K562 (cell line): Measurements from ENCODE around the gene SYNE2. TPM values are rescaled to one million over a fixed set of nuclear protein-coding genes. Genes with fewer than 3 reads are reported as not detected.

Source experiments
- ATAC-seq: fragments of 200-7000 bp; cut with Tn5 transposase; 3 replicates; pipeline ENCODE4 v1.9.1; 2020; ENCODE audit warnings: moderate library complexity
- BruUV-seq: library from RNA; stranded (reverse); fragments of 400-500 nt; replicated peaks from 2 replicates; lab custom pipeline; 2021; lab: Mats Ljungman, UMichigan
- CTCF ChIA-PET: fragments of 300-600 bp; formaldehyde crosslinking; extraction: SDS; loops from one replicate; lab custom pipeline; 2021; ENCODE audit warnings: low intra/inter-chr PET ratio; lab: Yijun Ruan, JAX
- POLR2A ChIA-PET: fragments of 300-600, 350-650 bp; sonication (Branson Sonifier 250); formaldehyde crosslinking; extraction: SDS; loops from one replicate; lab custom pipeline; 2021; ENCODE audit warnings: antibody characterized with exemption, inconsistent platforms; lab: Yijun Ruan, JAX
- DNase-seq, 4 experiments: peaks; one replicate each; pipeline versions ENCODE4 v3.0.0 to v3.0.0-alpha.2; 2011 to 2018; ENCODE audit warnings: low spot score in 3 of 4, mixed read lengths in 3 of 4; ENCODE audit errors: extremely low read depth in 1 of 4
- FAIRE-seq: peaks from 2 replicates; lab custom pipeline; 2011; peaks lifted over from hg19 to GRCh38; lab: Jason Lieb, UNC
- H2AFZ ChIP-seq: 2 replicates; pipeline ENCODE4 v1.6.0; 2011; ENCODE audit warnings: low read depth, low read length, control low read depth, inconsistent platforms
- H3K27ac ChIP-seq: fragments of 200-600 bp; 3 replicates; pipeline ENCODE4 v1.8.0; 2011; ENCODE audit warnings: low read depth, mild to moderate bottlenecking, control low read depth, inconsistent platforms, low read length, moderate library complexity, mixed read lengths; ENCODE audit errors: extremely low read depth
- H3K27me3 ChIP-seq, 2 experiments: fragments of 300-600 bp in 1 of 2; 2 replicates in 1 of 2; 3 replicates in 1 of 2; pipeline versions ENCODE4 v1.6.0 to v1.8.0; 2011; ENCODE audit warnings: inconsistent platforms in 2 of 2, low read length in 2 of 2, mild to moderate bottlenecking in 1 of 2, mixed read lengths in 1 of 2, moderate library complexity in 1 of 2; ENCODE audit not compliant: control insufficient read depth in 2 of 2, insufficient read depth in 2 of 2
- H3K36me3 ChIP-seq: fragments of 300-600 bp; 3 replicates; pipeline ENCODE4 v1.8.0; 2011; ENCODE audit warnings: mild to moderate bottlenecking, low read length, inconsistent platforms; ENCODE audit not compliant: control insufficient read depth, insufficient read depth
- H3K4me1 ChIP-seq, 2 experiments: fragments of 200-600 bp in 1 of 2; replicated peaks in 1 of 2; 2 replicates in 1 of 2; 3 replicates in 1 of 2; pipeline versions ENCODE4 v1.5.1 to v1.8.0; 2011; ENCODE audit warnings: inconsistent platforms in 2 of 2, low read length in 2 of 2, mild to moderate bottlenecking in 1 of 2, mixed read lengths in 1 of 2, moderate library complexity in 1 of 2; ENCODE audit not compliant: control insufficient read depth in 2 of 2, insufficient read depth in 2 of 2
- H3K4me2 ChIP-seq: 2 replicates; pipeline ENCODE4 v1.6.1; 2011; ENCODE audit warnings: low read length, control low read depth, inconsistent platforms, mixed read lengths; ENCODE audit not compliant: insufficient read depth
- H3K4me3 ChIP-seq: fragments of 200-600 bp; sonication (generic), shearing (Covaris generic); 2 replicates; pipeline ENCODE4 v1.5.1; 2016; ENCODE audit warnings: control low read depth, inconsistent platforms
- H3K79me2 ChIP-seq: fragments of 200-600 bp; 3 replicates; pipeline ENCODE4 v1.8.0; 2011; ENCODE audit warnings: low read length, inconsistent platforms; ENCODE audit not compliant: control insufficient read depth, insufficient read depth
- H3K9ac ChIP-seq, 2 experiments: 2 replicates each; pipeline versions ENCODE4 v1.6.0 to v1.6.1; 2011; ENCODE audit warnings: low read depth in 2 of 2, low read length in 2 of 2, control low read depth in 1 of 2, inconsistent platforms in 1 of 2, mild to moderate bottlenecking in 1 of 2, mixed read lengths in 1 of 2; ENCODE audit not compliant: insufficient read depth in 1 of 2
- H3K9me1 ChIP-seq: one replicate; pipeline ENCODE4 v1.6.0; 2011; ENCODE audit warnings: inconsistent platforms, mild to moderate bottlenecking, low read length, moderate library complexity; ENCODE audit not compliant: control insufficient read depth, insufficient read depth
- H3K9me3 ChIP-seq: replicated peaks from 2 replicates; pipeline ENCODE4 v1.5.1; 2011; ENCODE audit warnings: low read depth, low read length, inconsistent platforms; ENCODE audit not compliant: control insufficient read depth, insufficient read depth
- H4K20me1 ChIP-seq: replicated peaks from 2 replicates; pipeline ENCODE4 v1.6.1; 2011; ENCODE audit warnings: low read length, inconsistent platforms, mixed read lengths; ENCODE audit not compliant: control insufficient read depth, insufficient read depth
- DDX20 ChIP-seq: fragments of 450-650 bp; IDR thresholded peaks from 2 replicates; pipeline ENCODE4 v1.6.1; 2016; ENCODE audit warnings: missing genetic modification characterization, low read depth, mild to moderate bottlenecking, missing compliant biosample characterization, moderate library complexity
- ETV6 ChIP-seq, 3 experiments: fragments of 150-350 bp in 1 of 3; sonication (generic) in 1 of 3; formaldehyde crosslinking in 1 of 3; IDR thresholded peaks; 2 replicates each; pipeline versions ENCODE4 v1.6.1 to v1.8.0; 2014 to 2022; ENCODE audit warnings: borderline replicate concordance in 2 of 3, low read depth in 2 of 3, antibody characterized with exemption in 1 of 3, low read length in 1 of 3, mild to moderate bottlenecking in 1 of 3, missing genetic modification reagents in 1 of 3
- JUN ChIP-seq, 2 experiments: sonication (generic) in 1 of 2; formaldehyde crosslinking in 1 of 2; IDR thresholded peaks; 2 replicates each; pipeline versions ENCODE4 v1.6.1 to v1.8.0; 2012 to 2022; ENCODE audit warnings: borderline replicate concordance in 2 of 2, mild to moderate bottlenecking in 2 of 2, improper control_type of control experiment in 1 of 2, low read depth in 1 of 2, low read length in 1 of 2, missing genetic modification reagents in 1 of 2
- MCM3 ChIP-seq: fragments of 450-650 bp; IDR thresholded peaks from 2 replicates; pipeline ENCODE4 v1.6.1; 2016
- POU5F1 ChIP-seq: fragments of 150-350 bp; IDR thresholded peaks from 2 replicates; pipeline ENCODE4 v1.6.1; 2014; ENCODE audit warnings: borderline replicate concordance, low read length, low read depth, mild to moderate bottlenecking; ENCODE audit not compliant: partially characterized antibody
- SAFB2 ChIP-seq: fragments of 200-400 bp; formaldehyde crosslinking; IDR thresholded peaks from 2 replicates; pipeline ENCODE4 v1.6.1; 2018; ENCODE audit warnings: borderline replicate concordance, low read length, low read depth, moderate library complexity; ENCODE audit not compliant: severe bottlenecking
- TAL1 ChIP-seq: fragments of 450-650 bp; IDR thresholded peaks from 2 replicates; pipeline ENCODE4 v1.6.1; 2016; ENCODE audit warnings: mild to moderate bottlenecking
- ZBTB1 ChIP-seq: sonication (generic); formaldehyde crosslinking; IDR thresholded peaks from 2 replicates; pipeline ENCODE4 v1.8.1; 2023; ENCODE audit warnings: missing genetic modification reagents, low read depth, mild to moderate bottlenecking, borderline replicate concordance
- ZBTB17 ChIP-seq: fragments of 450-650 bp; formaldehyde crosslinking; IDR thresholded peaks from 2 replicates; pipeline ENCODE4 v1.4.0; 2020; ENCODE audit warnings: mild to moderate bottlenecking
- ZBTB2 ChIP-seq: fragments of 450-650 bp; IDR thresholded peaks from 2 replicates; pipeline ENCODE4 v1.6.1; 2016; ENCODE audit warnings: antibody characterized with exemption
- ZEB2 ChIP-seq: fragments of 450-650 bp; IDR thresholded peaks from 2 replicates; pipeline ENCODE4 v1.6.1; 2016
- ZNF699 ChIP-seq: fragments of 250-450 bp; sonication (Bioruptor Pico); IDR thresholded peaks from 2 replicates; pipeline ENCODE4 v1.8.0; 2021; ENCODE audit warnings: mild to moderate bottlenecking, moderate library complexity; ENCODE audit not compliant: insufficient replicate concordance
- ZNF780A ChIP-seq: fragments of 250-450 bp; sonication (Bioruptor Pico); IDR thresholded peaks from 2 replicates; pipeline ENCODE4 v1.5.0; 2021; ENCODE audit warnings: mild to moderate bottlenecking
- WGBS: fragments of 100-300 bp; shearing (Covaris generic); methylation state at CpG from one replicate; pipeline ENCODE4 v1.1.6; 2016; ENCODE audit warnings: low coverage, mixed read lengths; ENCODE audit not compliant: insufficient coverage; ENCODE audit errors: missing lambda C conversion rate; 5-methylcytosine and 5-hydroxymethylcytosine counted together
- in situ Hi-C: fragments of 300-500 bp; cut with MboI; formaldehyde crosslinking; loops from 4 replicates; pipeline ENCODE4 v1.15.0; 2018; ENCODE audit warnings: inconsistent platforms, mixed read lengths
- intact Hi-C: fragments of 100-400 bp; cut with micrococcal nuclease; formaldehyde crosslinking; loops from 2 replicates; pipeline ENCODE4 v1.14.2; 2022
- polyA plus RNA-seq, 8 experiments: library from polyadenylated mRNA; depleted of rRNA in 4 of 8; stranded (reverse) in 5 of 8; unstranded in 3 of 8; fragments of >200 nt; fragmentation: Nextera tagmentation in 2 of 8; fragmentation: Illumina TruSeq in 1 of 8; extraction: Ambion mirVana in 2 of 8; extraction: Trizol in 1 of 8; gene quantifications; 2 replicates each; pipeline versions ENCODE4 v1.2.1 to v1.2.3, GENCODE V29; 2011 to 2014; ENCODE audit warnings: inconsistent platforms in 1 of 8, missing spikeins in 1 of 8
- total RNA-seq, 7 experiments: library from RNA; depleted of rRNA in 6 of 7; stranded (reverse); fragments of >200 nt in 6 of 7; fragmentation: Illumina TruSeq in 2 of 7; extraction: Trizol in 2 of 7; gene quantifications; 2 replicates each; pipeline versions ENCODE4 v1.2.1 to v1.2.3, GENCODE V29; 2011 to 2021; ENCODE audit warnings: low replicate concordance in 1 of 7
- TF ChIP-seq, protein P1 (sequence below): fragments of 450-650 bp; IDR thresholded peaks from 2 replicates; pipeline ENCODE4 v1.6.1; 2016; ENCODE audit warnings: borderline replicate concordance
- TF ChIP-seq, protein P2 (sequence below): fragments of 450-650 bp; IDR thresholded peaks from 2 replicates; pipeline ENCODE4 v1.7.0; 2016; ENCODE audit warnings: borderline replicate concordance

Gene SYNE2
- total and polyA plus RNA-seq, 9 of the 15 experiments (the other 6 are each of a cell fraction or from before 2014, with no cell fraction given), result 0.06 to 0.53 (median 0.11) TPM

GRCh38 chr14:63881926-63882325, 29.1 kb downstream of the SYNE2 start:
- no peaks in the 10 kb centered on the region for H4K20me1 ChIP-seq
- H3K4me2 ChIP-seq, result no peak overlapping the region
- no peaks in the 10 kb centered on the region for H3K36me3 ChIP-seq
- TF ChIP-seq, protein P1, sequence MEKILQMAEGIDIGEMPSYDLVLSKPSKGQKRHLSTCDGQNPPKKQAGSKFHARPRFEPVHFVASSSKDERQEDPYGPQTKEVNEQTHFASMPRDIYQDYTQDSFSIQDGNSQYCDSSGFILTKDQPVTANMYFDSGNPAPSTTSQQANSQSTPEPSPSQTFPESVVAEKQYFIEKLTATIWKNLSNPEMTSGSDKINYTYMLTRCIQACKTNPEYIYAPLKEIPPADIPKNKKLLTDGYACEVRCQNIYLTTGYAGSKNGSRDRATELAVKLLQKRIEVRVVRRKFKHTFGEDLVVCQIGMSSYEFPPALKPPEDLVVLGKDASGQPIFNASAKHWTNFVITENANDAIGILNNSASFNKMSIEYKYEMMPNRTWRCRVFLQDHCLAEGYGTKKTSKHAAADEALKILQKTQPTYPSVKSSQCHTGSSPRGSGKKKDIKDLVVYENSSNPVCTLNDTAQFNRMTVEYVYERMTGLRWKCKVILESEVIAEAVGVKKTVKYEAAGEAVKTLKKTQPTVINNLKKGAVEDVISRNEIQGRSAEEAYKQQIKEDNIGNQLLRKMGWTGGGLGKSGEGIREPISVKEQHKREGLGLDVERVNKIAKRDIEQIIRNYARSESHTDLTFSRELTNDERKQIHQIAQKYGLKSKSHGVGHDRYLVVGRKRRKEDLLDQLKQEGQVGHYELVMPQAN, result no peak
- TF ChIP-seq ZNF699 (no peak), JUN (IDR thresholded peaks at IDR 0.05; ENCODE audit: borderline replicate concordance, low read depth, low read length) (no peak), JUN (CRISPR knock-in tag; IDR thresholded peaks at IDR 0.05; ENCODE audit: borderline replicate concordance) (no peak), DDX20 (no peak), ZNF780A (CRISPR knock-in tag) (no peak), POU5F1 (no peak), ZBTB1 (CRISPR knock-in tag) (no peak), SAFB2 (no peak), ZEB2 (no peak), ETV6 (IDR thresholded peaks at IDR 0.05; ENCODE audit: borderline replicate concordance in 1 of 2, low read depth in 2 of 2, low read length in 1 of 2) (no peak), ETV6 (CRISPR knock-in tag; IDR thresholded peaks at IDR 0.05; ENCODE audit: borderline replicate concordance) (no peak), TAL1 (no peak), ZBTB17 (CRISPR knock-in tag) (no peak), ZBTB2 (no peak), MCM3 (no peak)
- TF ChIP-seq, protein P2, sequence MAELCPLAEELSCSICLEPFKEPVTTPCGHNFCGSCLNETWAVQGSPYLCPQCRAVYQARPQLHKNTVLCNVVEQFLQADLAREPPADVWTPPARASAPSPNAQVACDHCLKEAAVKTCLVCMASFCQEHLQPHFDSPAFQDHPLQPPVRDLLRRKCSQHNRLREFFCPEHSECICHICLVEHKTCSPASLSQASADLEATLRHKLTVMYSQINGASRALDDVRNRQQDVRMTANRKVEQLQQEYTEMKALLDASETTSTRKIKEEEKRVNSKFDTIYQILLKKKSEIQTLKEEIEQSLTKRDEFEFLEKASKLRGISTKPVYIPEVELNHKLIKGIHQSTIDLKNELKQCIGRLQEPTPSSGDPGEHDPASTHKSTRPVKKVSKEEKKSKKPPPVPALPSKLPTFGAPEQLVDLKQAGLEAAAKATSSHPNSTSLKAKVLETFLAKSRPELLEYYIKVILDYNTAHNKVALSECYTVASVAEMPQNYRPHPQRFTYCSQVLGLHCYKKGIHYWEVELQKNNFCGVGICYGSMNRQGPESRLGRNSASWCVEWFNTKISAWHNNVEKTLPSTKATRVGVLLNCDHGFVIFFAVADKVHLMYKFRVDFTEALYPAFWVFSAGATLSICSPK, result no peak
- TF ChIP-seq, all 486 proteins: peak for 0
- H2AFZ ChIP-seq, result no peak overlapping the region
- WGBS, result 3% methylated on average over 5 of the region's 5 CpGs
- H3K27me3 ChIP-seq, result no peaks in the 10 kb centered on the region; a peak in 2 of 5 replicates
- no peaks in the 10 kb centered on the region for H3K4me1 ChIP-seq
- DNase-seq, result no peak
- no peaks in the 10 kb centered on the region for H3K79me2 ChIP-seq
- ChIA-PET CTCF (interaction anchor here (0.7 kb wide), 1 partner anchor 12 kb away, joined by 3 read pairs; no protein-coding TSS in a partner anchor), POLR2A (interaction anchor here (0.5 to 2.1 kb wide), 2 partner anchors 10 to 1558 kb away, joined by 3 to 8 read pairs; no protein-coding TSS in a partner anchor)
- in situ Hi-C loops, result no loop called here
- FAIRE-seq, result no peak
- no peaks in the 10 kb centered on the region for H3K9me1 ChIP-seq
- no peak overlapping the region for H3K4me3 ChIP-seq
- no peak overlapping the region for H3K27ac ChIP-seq
- H3K9me3 ChIP-seq, result no peaks in the 10 kb centered on the region
- intact Hi-C loops, result no loop called here
- BruUV-seq, result no TSS peak
- no peak overlapping the region for H3K9ac ChIP-seq
- no peak for ATAC-seq
